Measurements from ENCODE around the gene CIRBP. TPM values are rescaled to one million over a fixed set of nuclear protein-coding genes. Genes with fewer than 3 reads are reported as not detected.

Gene CIRBP
- total RNA-seq, 2 experiments from 2014 or later, result 207 to 210 TPM

- CTCF ChIA-PET, result interaction anchor here (0.5 to 17.9 kb wide), 2 partner anchors 16 to 184 kb away, joined by 5 to 373 read pairs; partner anchors contain the start of gene ATP5F1D
- POLR2A ChIA-PET, result interaction anchor here (0.6 to 2.5 kb wide), 7 partner anchors 9 to 233 kb away, joined by 3 to 20 read pairs (median 4); partner anchors contain the start of genes ATP5F1D and CIRBP
Measured at GRCh38 chr19:1259876-1260748, 9.0 kb upstream of the CIRBP start.

GRCh38 chr19:1260749-1261537 lies 8.2 kb upstream of the CIRBP start:
- ChIA-PET POLR2A (interaction anchor here (0.9 to 2.5 kb wide), 7 partner anchors 8 to 234 kb away, joined by 3 to 20 read pairs (median 4); partner anchors contain the start of genes ATP5F1D, CIRBP and FAM174C), CTCF (interaction anchor here (0.5 to 17.9 kb wide), 3 partner anchors 8 to 185 kb away, joined by 5 to 373 read pairs (median 8); partner anchors contain the start of gene ATP5F1D)

- POLR2A ChIA-PET, result interaction anchor here (1.1 to 2.5 kb wide), 5 partner anchors 8 to 171 kb away, joined by 4 to 20 read pairs (median 4); partner anchors contain the start of genes CIRBP and FAM174C
- CTCF ChIA-PET, result interaction anchor here (2.0 to 17.9 kb wide), 2 partner anchors 8 to 18 kb away, joined by 8 to 373 read pairs; partner anchors contain the start of gene ATP5F1D
Measured at GRCh38 chr19:1261538-1261797, 7.7 kb upstream of the CIRBP start.

GRCh38 chr19:1261798-1262622 lies 7.1 kb upstream of the CIRBP start:
- ChIA-PET POLR2A (interaction anchor here (1.1 to 2.5 kb wide), 5 partner anchors 7 to 172 kb away, joined by 4 to 20 read pairs (median 4); partner anchors contain the start of genes CIRBP and FAM174C), CTCF (interaction anchor here (2.0 to 17.9 kb wide), 2 partner anchors 9 to 18 kb away, joined by 8 to 373 read pairs; partner anchors contain the start of gene ATP5F1D)

- POLR2A ChIA-PET, result interaction anchor here (0.6 to 1.4 kb wide), 2 partner anchors 18 to 95 kb away, joined by 4 to 5 read pairs; no protein-coding TSS in a partner anchor
Measured at GRCh38 chr19:1262623-1263123, 6.5 kb upstream of the CIRBP start.

GRCh38 chr19:1263188-1263587 lies 5.9 kb upstream of the CIRBP start:
- ChIA-PET CTCF (interaction anchor here (17.9 kb wide), 1 partner anchor 19 kb away, joined by 373 read pairs; the partner anchor contains the start of gene ATP5F1D), POLR2A (interaction anchor here (0.6 kb wide), 1 partner anchor 95 kb away, joined by 5 read pairs; no protein-coding TSS in a partner anchor)

More at GRCh38 chr19:1262623-1263123, 6.5 kb upstream of the CIRBP start:
- CTCF ChIA-PET, result interaction anchor here (2.0 to 17.9 kb wide), 2 partner anchors 10 to 19 kb away, joined by 8 to 373 read pairs; partner anchors contain the start of gene ATP5F1D

- ChIA-PET CTCF (interaction anchor here (1.3 to 17.9 kb wide), 2 partner anchors 9 to 21 kb away, joined by 3 to 373 read pairs; partner anchors contain the start of gene ATP5F1D), POLR2A (interaction anchor here (2.1 to 3.1 kb wide), 2 partner anchors 13 to 21 kb away, joined by 17 to 47 read pairs; no protein-coding TSS in a partner anchor)
Measured at GRCh38 chr19:1264801-1265614, 4.1 kb upstream of the CIRBP start.

GRCh38 chr19:1265615-1266128 lies 3.5 kb upstream of the CIRBP start:
- ChIA-PET CTCF (interaction anchor here (1.3 to 17.9 kb wide), 5 partner anchors 8 to 135 kb away, joined by 3 to 373 read pairs (median 8); partner anchors contain the start of genes ATP5F1D and CBARP), POLR2A (interaction anchor here (0.5 to 3.1 kb wide), 4 partner anchors 11 to 21 kb away, joined by 3 to 47 read pairs (median 10); no protein-coding TSS in a partner anchor)

- CTCF ChIA-PET, result interaction anchor here (0.6 to 17.9 kb wide), 13 partner anchors 9 to 467 kb away, joined by 3 to 373 read pairs (median 3); partner anchors contain the start of genes ABCA7, ARHGAP45, ATP5F1D and CBARP
- POLR2A ChIA-PET, result interaction anchor here (0.5 to 3.1 kb wide), 11 partner anchors 9 to 192 kb away, joined by 3 to 47 read pairs (median 3); partner anchors contain the start of genes ATP5F1D, FAM174C and GPX4
Measured at GRCh38 chr19:1266129-1266915, 2.8 kb upstream of the CIRBP start.

- ChIA-PET CTCF (interaction anchor here (0.7 to 17.9 kb wide), 12 partner anchors 8 to 468 kb away, joined by 3 to 373 read pairs (median 4); partner anchors contain the start of genes ABCA7, ARHGAP45, ATP5F1D and CBARP), POLR2A (interaction anchor here (0.6 to 3.1 kb wide), 10 partner anchors 8 to 193 kb away, joined by 3 to 47 read pairs (median 4); partner anchors contain the start of genes ATP5F1D, FAM174C and GPX4)
Measured at GRCh38 chr19:1266916-1267476, 2.1 kb upstream of the CIRBP start.

- CTCF ChIA-PET, result interaction anchor here (1.6 to 17.9 kb wide), 3 partner anchors 13 to 200 kb away, joined by 8 to 373 read pairs (median 76); partner anchors contain the start of genes ARHGAP45 and ATP5F1D
- POLR2A ChIA-PET, result interaction anchor here (3.1 kb wide), 1 partner anchor 23 kb away, joined by 47 read pairs; no protein-coding TSS in a partner anchor
Measured at GRCh38 chr19:1267477-1268225, 1.5 kb upstream of the CIRBP start.

GRCh38 chr19:1268226-1269064 lies 687 bp upstream of the CIRBP start:
- CTCF ChIA-PET, result interaction anchor here (1.2 to 17.9 kb wide), 4 partner anchors 9 to 25 kb away, joined by 3 to 373 read pairs (median 40); partner anchors contain the start of gene ATP5F1D
- POLR2A ChIA-PET, result interaction anchor here (0.5 to 3.1 kb wide), 19 partner anchors 8 to 247 kb away, joined by 3 to 47 read pairs (median 4); partner anchors contain the start of genes ARHGAP45, ATP5F1D and RNU6-2

Measured in activated CD8-positive, alpha-beta memory T cell treated with anti-CD3 and anti-CD28 coated beads for 36 hours (primary cell).